Tongue (tissue), 2 donors: ENCODE measurements around the gene KRTAP10-12. TPM values are rescaled to one million over a fixed set of nuclear protein-coding genes. Genes with fewer than 3 reads are reported as not detected.

Experiments
- DNase-seq: peaks from one replicate; pipeline ENCODE4 v3.0.0-alpha.2; 2015
- total RNA-seq: library from RNA; depleted of rRNA; stranded (reverse); fragments of >200 nt; gene quantifications from one replicate; pipeline ENCODE4 v1.2.3, GENCODE V29; 2014

KRTAP10-12 gene
- total RNA-seq, 1 donor from 2014 or later, result not detected

DNA sequence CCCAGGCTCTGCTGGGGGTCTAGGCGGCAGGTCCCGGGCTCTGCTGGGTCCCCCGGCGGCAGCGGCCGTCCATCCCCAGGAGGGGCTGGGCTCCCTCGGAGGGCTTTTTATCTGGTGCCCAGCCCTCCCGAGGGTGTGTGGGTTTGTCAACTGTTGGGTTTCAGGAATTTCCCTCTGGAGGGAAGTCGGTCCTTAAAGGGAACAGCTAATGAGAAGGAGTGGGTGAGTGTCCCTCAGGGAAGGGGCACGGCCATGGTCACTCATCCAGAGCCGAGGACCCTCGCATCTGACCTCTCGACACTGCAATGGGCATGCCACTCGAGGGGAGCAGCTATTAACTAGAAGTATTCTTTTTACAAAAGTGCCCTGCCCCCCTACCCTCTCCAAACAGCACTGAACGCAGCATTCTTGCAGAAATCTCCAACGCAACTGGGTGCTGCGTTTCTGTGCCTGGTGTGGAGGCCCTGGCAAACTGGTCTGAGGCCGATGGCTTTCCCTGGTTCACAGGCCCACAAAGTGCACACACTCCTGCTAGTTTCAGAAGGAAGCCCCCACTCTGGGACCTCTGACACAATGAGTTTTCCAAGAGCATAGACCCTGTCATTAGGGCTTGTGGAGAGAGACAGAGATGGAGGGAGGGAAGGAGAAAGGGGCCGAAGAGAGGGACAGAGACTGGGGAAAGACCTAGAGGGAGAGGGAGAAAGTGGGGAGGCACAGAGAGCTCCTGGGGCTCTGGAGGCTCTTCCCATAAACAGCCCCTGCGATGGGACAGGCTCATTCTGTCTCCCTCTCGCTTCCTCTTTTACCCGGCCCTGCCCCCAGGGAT lies 15.4 kb downstream of the KRTAP10-12 start:
- no peak for DNase-seq

GRCh38 chr21:44713130-44713529 lies 16.2 kb downstream of the KRTAP10-12 start:
- DNase-seq, result no peak

- no peak for DNase-seq
These were observed 16.9 kb downstream of the KRTAP10-12 start for GRCh38 chr21:44713846-44714245.

- DNase-seq, result no peak
These were observed 17.9 kb downstream of the KRTAP10-12 start for GRCh38 chr21:44714905-44715304.

DNA sequence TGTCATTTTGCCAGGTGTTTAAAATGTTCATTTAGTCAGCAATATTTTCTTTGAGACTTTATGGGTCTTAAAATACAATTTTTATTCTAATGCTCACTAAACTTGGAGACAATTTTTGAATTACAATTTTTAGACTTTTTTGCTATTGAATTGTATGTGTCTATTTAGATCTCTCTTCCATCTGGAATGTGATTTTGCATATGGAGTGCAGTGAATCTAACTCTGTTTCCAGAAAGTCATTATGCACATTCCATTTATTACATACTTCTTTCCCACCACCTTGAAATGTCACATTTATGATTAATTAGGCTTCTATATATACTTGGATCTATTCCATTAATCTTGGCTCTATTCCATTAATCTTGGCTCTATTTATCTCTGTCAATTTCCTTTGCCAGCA lies 20.0 kb downstream of the KRTAP10-12 start:
- no peak for DNase-seq

DNA sequence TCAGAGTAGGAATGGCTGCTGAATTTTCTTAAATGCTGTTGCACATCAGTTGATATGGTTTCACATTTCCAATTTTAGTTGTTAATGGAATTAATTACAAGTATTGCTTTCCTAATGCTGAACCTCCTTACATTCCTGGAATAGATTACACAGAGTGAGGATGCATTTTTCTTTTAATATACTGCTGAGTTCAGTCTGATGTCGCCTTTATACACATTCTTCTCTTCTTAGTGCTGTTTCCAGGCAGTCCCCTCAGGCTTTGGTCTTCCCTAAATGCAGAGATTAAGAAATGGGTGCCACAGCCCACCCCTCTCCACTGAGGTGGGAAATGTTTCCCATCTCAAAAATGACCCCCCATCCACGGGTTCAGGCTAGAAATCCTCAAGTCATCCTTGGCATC lies 21.1 kb downstream of the KRTAP10-12 start:
- no peak for DNase-seq

GRCh38 chr21:44718571-44718970 lies 21.6 kb downstream of the KRTAP10-12 start:
- DNase-seq, result no peak

DNA sequence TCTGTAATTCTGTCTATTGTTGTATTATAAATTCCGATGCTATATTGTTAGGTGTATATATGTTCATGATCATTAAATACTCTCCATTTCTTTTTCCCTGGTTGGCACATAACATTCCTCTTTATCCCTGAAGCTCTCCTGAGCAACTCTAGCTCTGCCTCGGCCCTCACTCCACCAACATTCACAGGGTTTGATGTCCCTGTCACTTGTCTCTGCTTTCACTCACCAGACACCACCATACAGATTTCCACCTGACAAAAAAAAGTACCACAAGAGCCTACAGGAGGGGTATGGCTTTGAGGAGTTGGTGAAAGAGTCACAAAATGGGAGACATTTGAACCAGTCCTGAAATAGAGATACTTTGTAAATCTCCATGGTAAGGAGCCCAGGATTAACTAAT lies 23.2 kb downstream of the KRTAP10-12 start:
- no peak for DNase-seq

- DNase-seq, result no peak
These were observed 25.8 kb downstream of the KRTAP10-12 start for GRCh38 chr21:44722731-44723130.

DNA sequence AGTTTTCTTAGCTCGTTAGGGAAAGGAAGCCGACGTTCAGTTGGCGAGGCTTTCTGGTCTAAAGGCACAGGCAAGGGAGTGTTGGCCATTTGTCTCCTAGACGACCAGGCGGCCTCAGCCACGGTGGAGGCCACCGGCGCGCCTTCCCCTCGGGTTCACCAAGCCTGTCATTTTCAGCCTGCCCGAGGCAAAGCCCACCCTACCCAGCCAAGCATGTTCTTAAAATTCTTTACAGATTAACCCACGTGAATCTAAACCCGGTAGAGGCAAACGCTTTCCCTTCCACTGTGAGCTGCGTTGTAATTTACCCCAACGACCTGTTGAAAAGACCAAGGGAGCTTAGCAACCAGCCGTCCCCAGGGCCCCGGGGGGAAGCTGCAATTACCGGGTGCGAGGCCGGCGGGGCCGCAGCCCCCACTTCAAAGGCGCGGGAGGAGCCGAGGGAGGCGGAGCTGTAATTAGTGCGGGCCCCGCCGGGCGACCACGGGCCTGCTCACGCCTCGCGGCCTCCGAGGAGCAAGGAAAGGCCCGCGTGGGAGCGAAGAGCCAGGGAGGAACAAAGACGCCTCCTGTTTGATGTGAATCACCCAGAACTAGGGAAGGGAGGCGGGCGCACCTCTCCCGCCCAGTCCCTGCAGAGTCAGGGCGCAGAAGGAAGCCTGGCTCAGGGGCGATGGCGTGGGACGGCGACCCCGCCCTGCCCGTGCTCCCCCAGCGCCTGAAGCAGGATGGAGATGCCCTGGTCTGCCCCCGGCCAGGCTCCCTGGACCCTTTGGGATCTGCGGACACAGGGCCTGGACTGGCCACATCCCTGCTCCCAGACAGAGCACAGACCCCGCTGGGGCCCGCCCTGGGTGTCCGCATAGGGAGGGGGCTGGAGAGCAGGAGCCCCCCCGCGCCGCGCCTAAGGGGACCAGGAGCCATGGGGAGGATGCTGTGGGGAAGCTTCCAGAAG lies 26.5 kb downstream of the KRTAP10-12 start:
- no peak for DNase-seq

DNA sequence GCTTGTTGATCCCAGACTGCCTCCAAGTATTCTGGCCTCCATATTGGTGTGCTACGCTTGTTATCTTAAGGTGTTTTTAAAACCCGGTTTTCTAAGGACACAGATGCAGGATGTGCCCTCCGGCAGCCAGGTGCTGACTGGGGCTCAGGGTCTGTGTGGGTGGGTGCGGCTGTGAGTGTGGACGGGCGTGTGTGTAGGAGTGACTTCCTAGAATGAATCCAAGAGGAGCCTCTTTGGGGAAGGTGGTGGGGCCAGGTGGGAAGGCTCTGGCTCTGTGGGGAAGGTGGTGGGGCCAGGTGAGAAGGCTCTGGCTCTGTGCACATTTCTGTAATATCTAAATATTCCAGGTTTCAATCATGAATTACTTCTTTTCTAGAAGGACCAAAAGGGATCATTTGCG lies 27.2 kb downstream of the KRTAP10-12 start:
- DNase-seq, result no peak

DNA sequence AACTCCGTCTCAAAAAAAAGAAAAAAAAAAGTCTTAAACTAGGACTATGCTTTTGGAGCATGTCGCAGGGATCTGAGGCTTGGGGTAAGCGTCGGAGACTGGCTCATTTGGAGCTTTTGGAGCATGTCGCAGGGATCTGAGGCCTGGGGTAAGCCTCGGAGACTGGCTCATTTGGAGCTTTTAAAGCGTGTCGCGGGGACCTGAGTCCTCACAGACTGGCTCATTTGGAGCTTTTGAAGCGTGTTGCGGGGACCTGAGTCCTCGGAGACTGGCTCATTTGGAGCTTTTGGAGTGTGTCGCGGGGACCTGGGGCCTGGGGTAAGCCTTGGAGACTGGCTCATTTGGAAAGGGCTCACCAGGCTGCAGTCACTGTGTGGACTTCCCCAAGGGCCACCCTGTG lies 28.0 kb downstream of the KRTAP10-12 start:
- DNase-seq, result no peak

- no peak for DNase-seq
These were observed 29.9 kb downstream of the KRTAP10-12 start for GRCh38 chr21:44726826-44727225.

- no peak for DNase-seq
These were observed 30.3 kb downstream of the KRTAP10-12 start for GRCh38 chr21:44727321-44727720.

GRCh38 chr21:44727757-44728156 lies 30.8 kb downstream of the KRTAP10-12 start:
- DNase-seq, result no peak

GRCh38 chr21:44728716-44729115 lies 31.7 kb downstream of the KRTAP10-12 start:
- DNase-seq, result no peak

DNA sequence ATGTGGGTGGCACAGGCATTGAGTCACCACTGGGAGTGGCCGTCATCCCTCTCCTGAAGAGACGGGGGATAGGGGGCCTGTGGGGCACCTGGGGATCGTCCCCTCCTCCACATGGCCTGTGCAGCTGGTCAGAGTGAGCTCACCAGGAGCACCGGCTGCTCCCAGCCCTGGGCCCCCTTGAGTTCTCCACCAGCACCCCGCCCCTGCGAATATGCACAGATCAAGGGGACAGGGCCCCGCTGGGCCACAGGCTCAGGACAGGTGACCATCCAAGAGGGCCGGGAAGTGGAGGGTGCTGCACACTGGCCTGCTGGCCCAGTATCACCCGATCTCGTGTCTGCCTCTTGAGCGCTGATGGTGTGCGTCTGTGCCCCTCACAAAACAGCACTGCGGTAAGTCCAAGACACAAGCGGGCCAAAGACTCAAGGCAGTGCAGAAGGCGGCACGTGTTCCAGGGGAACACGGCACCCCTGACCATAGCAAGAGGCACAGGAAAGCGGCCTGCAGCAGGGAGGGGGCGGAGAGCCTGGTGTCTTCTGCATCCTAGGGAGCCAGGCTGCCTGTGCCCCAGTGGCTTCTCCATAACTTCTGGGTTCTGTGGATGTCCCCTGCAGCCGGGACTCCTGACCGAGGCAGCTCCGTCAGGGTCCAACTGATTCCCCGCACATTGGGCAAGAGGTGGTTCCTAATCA lies 32.5 kb downstream of the KRTAP10-12 start:
- no peak for DNase-seq

GRCh38 chr21:44730028-44730395 lies 33.0 kb downstream of the KRTAP10-12 start:
- DNase-seq, result no peak

DNA sequence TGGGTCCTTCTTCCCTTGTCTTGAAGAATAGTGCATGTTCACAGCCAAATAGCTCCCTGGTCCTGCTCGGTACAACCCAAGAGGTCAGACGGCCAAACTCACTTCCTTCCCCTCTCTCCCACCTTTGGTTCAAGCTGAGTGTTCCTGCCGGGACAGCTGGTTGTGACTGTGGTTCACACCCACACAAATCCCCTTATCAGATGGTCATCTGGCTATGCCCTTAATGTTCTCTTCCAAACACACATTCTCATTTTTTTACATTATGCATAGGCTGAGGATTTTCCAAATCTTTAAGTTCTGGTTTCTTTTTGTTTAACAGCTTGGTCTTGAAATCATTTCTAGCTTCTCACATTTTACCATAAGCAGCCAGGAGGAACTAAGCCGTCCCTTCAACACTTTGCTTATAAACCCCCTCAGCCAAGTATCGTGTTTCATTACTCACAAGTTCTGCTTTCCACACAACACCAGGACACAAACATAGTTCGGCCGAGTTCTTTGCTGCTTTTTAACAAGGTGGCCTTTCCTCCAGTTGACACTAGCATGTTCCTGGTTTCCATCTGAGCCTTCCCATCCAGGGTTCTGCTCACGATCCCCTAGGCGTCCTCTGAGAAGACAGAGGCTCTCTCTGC lies 34.1 kb downstream of the KRTAP10-12 start:
- no peak for DNase-seq

GRCh38 chr21:44732263-44732662 lies 35.3 kb downstream of the KRTAP10-12 start:
- no peak for DNase-seq

- DNase-seq, result no peak
These were observed 36.0 kb downstream of the KRTAP10-12 start for GRCh38 chr21:44732956-44733355.
